Astrocyte (in vitro differentiated cells and primary cell): ENCODE results near the gene SREBF2. TPM values are rescaled to one million over a fixed set of nuclear protein-coding genes. Genes with fewer than 3 reads are reported as not detected.

ENCODE experiments used
- DNase-seq: peaks from one replicate; pipeline ENCODE4 v3.0.0-alpha.2; 2010; ENCODE audit warnings: low read depth
- FAIRE-seq: peaks from 2 replicates; lab custom pipeline; 2011; peaks lifted over from hg19 to GRCh38; lab: Jason Lieb, UNC
- H2AFZ ChIP-seq: 2 replicates; pipeline ENCODE4 v1.6.0; 2012; ENCODE audit warnings: low read depth, low read length, inconsistent platforms
- H3K27ac ChIP-seq: 2 replicates; pipeline ENCODE4 v1.5.1; 2011; ENCODE audit warnings: low read depth, low read length, inconsistent platforms
- H3K27me3 ChIP-seq: 2 replicates; pipeline ENCODE4 v1.6.0; 2011; ENCODE audit warnings: low read length, inconsistent platforms; ENCODE audit not compliant: insufficient read depth
- H3K36me3 ChIP-seq: 2 replicates; pipeline ENCODE4 v1.5.1; 2011; ENCODE audit warnings: low read length, inconsistent platforms; ENCODE audit not compliant: insufficient read depth
- H3K4me1 ChIP-seq: 2 replicates; pipeline ENCODE4 v1.5.1; 2011; ENCODE audit warnings: low read length, inconsistent platforms; ENCODE audit not compliant: insufficient read depth
- H3K4me2 ChIP-seq: 2 replicates; pipeline ENCODE4 v1.6.0; 2012; ENCODE audit warnings: low read length, inconsistent platforms
- H3K4me3 ChIP-seq: 2 replicates; pipeline ENCODE4 v1.5.1; 2011; ENCODE audit warnings: low read depth, mild to moderate bottlenecking, low read length, inconsistent platforms; ENCODE audit not compliant: insufficient read depth
- H3K79me2 ChIP-seq: 2 replicates; pipeline ENCODE4 v1.6.0; 2012; ENCODE audit warnings: mild to moderate bottlenecking, low read length, inconsistent platforms; ENCODE audit not compliant: insufficient read depth
- H3K9ac ChIP-seq: 2 replicates; pipeline ENCODE4 v1.6.0; 2012; ENCODE audit warnings: mild to moderate bottlenecking, low read length, inconsistent platforms
- H3K9me3 ChIP-seq: 2 replicates; pipeline ENCODE4 v1.5.1; 2012; ENCODE audit warnings: low read depth, mild to moderate bottlenecking, low read length, inconsistent platforms; ENCODE audit not compliant: insufficient read depth
- H4K20me1 ChIP-seq: 2 replicates; pipeline ENCODE4 v1.6.0; 2012; ENCODE audit warnings: low read length, inconsistent platforms; ENCODE audit not compliant: insufficient read depth
- H3K27ac Mint-ChIP-seq: one replicate; pipeline ENCODE4 v1.8.0; 2021; ENCODE audit warnings: mild to moderate bottlenecking, mixed read lengths; ENCODE audit not compliant: unreplicated experiment
- H3K27me3 Mint-ChIP-seq: one replicate; pipeline ENCODE4 v1.8.0; 2021; ENCODE audit warnings: low read depth, mixed read lengths; ENCODE audit not compliant: unreplicated experiment
- H3K36me3 Mint-ChIP-seq: one replicate; pipeline ENCODE4 v1.8.0; 2021; ENCODE audit warnings: low read depth, mixed read lengths; ENCODE audit not compliant: unreplicated experiment
- H3K4me1 Mint-ChIP-seq: one replicate; pipeline ENCODE4 v1.8.0; 2021; ENCODE audit warnings: low read depth, mixed read lengths; ENCODE audit not compliant: unreplicated experiment
- H3K4me3 Mint-ChIP-seq: one replicate; pipeline ENCODE4 v1.8.0; 2021; ENCODE audit warnings: mild to moderate bottlenecking, moderate library complexity, mixed read lengths; ENCODE audit not compliant: unreplicated experiment
- H3K9me3 Mint-ChIP-seq: one replicate; pipeline ENCODE4 v1.8.0; 2021; ENCODE audit warnings: mild to moderate bottlenecking, mixed read lengths; ENCODE audit not compliant: unreplicated experiment
- EZH2 ChIP-seq: IDR thresholded peaks from 2 replicates; pipeline ENCODE4 v1.6.1; 2012; ENCODE audit warnings: mild to moderate bottlenecking, low read length, inconsistent platforms; ENCODE audit not compliant: insufficient read depth
- total RNA-seq: library from RNA; stranded (reverse); gene quantifications from 2 replicates; pipeline ENCODE4 v1.2.1, GENCODE V29; 2021
- TF ChIP-seq, protein P1 (sequence below): IDR thresholded peaks from 2 replicates; pipeline ENCODE4 v1.5.1; 2011; ENCODE audit warnings: low read depth, mild to moderate bottlenecking, inconsistent platforms, low read length, moderate library complexity; ENCODE audit not compliant: insufficient read depth

The SREBF2 gene
- total RNA-seq, 1 donor from 2014 or later, result 83.9 TPM

- H3K79me2 ChIP-seq, result no peaks in the 10 kb centered on the region
- H3K4me1 ChIP-seq, result peaks cover 16% of the 10 kb centered on the region
- H3K4me3 Mint-ChIP-seq, result no peak overlapping the region
- H2AFZ ChIP-seq, result no peak overlapping the region
- no peaks in the 10 kb centered on the region for H3K4me1 Mint-ChIP-seq
- no peak overlapping the region for H3K9ac ChIP-seq
- no peak for DNase-seq
- no peak for TF ChIP-seq EZH2
- peaks cover 2% of the 10 kb centered on the region for H3K9me3 Mint-ChIP-seq
- no peak overlapping the region for H3K4me3 ChIP-seq
- H3K9me3 ChIP-seq, result no peaks in the 10 kb centered on the region
- FAIRE-seq, result no peak
- H3K27ac Mint-ChIP-seq, result no peak overlapping the region
- H3K27me3 Mint-ChIP-seq, result peaks cover 25% of the 10 kb centered on the region
- peaks cover 56% of the 10 kb centered on the region for H4K20me1 ChIP-seq
- peaks cover 5% of the 10 kb centered on the region for H3K36me3 ChIP-seq
- no peak overlapping the region for H3K27ac ChIP-seq
- no peak overlapping the region for H3K4me2 ChIP-seq
- peaks cover 3% of the 10 kb centered on the region for H3K36me3 Mint-ChIP-seq
- H3K27me3 ChIP-seq, result peaks cover 33% of the 10 kb centered on the region
Measured at GRCh38 chr22:41908411-41909309, 75.8 kb downstream of the SREBF2 start.

- peaks cover 49% of the 10 kb centered on the region for H4K20me1 ChIP-seq
- no peak overlapping the region for H3K9ac ChIP-seq
- H3K9me3 ChIP-seq, result no peaks in the 10 kb centered on the region
- Mint-ChIP-seq H3K36me3 (peaks cover 3% of the 10 kb centered on the region), H3K9me3 (peaks cover 2% of the 10 kb centered on the region), H3K27me3 (peaks cover 25% of the 10 kb centered on the region), H3K4me3 (no peak overlapping the region), H3K27ac (no peak overlapping the region), H3K4me1 (no peaks in the 10 kb centered on the region)
- H3K4me3 ChIP-seq, result no peak overlapping the region
- no peaks in the 10 kb centered on the region for H3K36me3 ChIP-seq
- peak overlapping the region; percentile 75 for H3K4me2 ChIP-seq
- no peak overlapping the region for H3K27ac ChIP-seq
- peaks cover 16% of the 10 kb centered on the region for H3K4me1 ChIP-seq
- H3K79me2 ChIP-seq, result no peaks in the 10 kb centered on the region
- peaks cover 33% of the 10 kb centered on the region for H3K27me3 ChIP-seq
- FAIRE-seq (no peak), DNase-seq (no peak)
- no peak overlapping the region for H2AFZ ChIP-seq
- peak; percentile 58 for TF ChIP-seq EZH2
- TF ChIP-seq, protein P1, sequence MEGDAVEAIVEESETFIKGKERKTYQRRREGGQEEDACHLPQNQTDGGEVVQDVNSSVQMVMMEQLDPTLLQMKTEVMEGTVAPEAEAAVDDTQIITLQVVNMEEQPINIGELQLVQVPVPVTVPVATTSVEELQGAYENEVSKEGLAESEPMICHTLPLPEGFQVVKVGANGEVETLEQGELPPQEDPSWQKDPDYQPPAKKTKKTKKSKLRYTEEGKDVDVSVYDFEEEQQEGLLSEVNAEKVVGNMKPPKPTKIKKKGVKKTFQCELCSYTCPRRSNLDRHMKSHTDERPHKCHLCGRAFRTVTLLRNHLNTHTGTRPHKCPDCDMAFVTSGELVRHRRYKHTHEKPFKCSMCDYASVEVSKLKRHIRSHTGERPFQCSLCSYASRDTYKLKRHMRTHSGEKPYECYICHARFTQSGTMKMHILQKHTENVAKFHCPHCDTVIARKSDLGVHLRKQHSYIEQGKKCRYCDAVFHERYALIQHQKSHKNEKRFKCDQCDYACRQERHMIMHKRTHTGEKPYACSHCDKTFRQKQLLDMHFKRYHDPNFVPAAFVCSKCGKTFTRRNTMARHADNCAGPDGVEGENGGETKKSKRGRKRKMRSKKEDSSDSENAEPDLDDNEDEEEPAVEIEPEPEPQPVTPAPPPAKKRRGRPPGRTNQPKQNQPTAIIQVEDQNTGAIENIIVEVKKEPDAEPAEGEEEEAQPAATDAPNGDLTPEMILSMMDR, result no peak
Measured at GRCh38 chr22:41909310-41910049, 76.6 kb downstream of the SREBF2 start.
